H1 (cell line): ENCODE measurements around the gene EGFLAM. TPM values are rescaled to one million over a fixed set of nuclear protein-coding genes. Genes with fewer than 3 reads are reported as not detected.

ENCODE experiments used
- BACH1 ChIP-seq: IDR thresholded peaks from 2 replicates; pipeline ENCODE4 v1.6.1; 2012; ENCODE audit warnings: low read length, improper control_type of control experiment
- BRCA1 ChIP-seq: IDR thresholded peaks from 2 replicates; pipeline ENCODE4 v1.6.1; 2012; ENCODE audit warnings: low read depth, low read length, improper control_type of control experiment
- CHD2 ChIP-seq: IDR thresholded peaks from 2 replicates; pipeline ENCODE4 v1.6.1; 2012; ENCODE audit warnings: low read length, improper control_type of control experiment
- KDM4A ChIP-seq: IDR thresholded peaks from one replicate; pipeline ENCODE4 v1.7.1; 2012; ENCODE audit warnings: low read depth, mild to moderate bottlenecking, moderate library complexity, low read length, inconsistent platforms; ENCODE audit not compliant: severe bottlenecking
- NANOG ChIP-seq: IDR thresholded peaks from 2 replicates; pipeline ENCODE4 v1.6.1; 2011; ENCODE audit warnings: low read length, low read depth, mild to moderate bottlenecking, inconsistent platforms; ENCODE audit not compliant: insufficient read depth, poor library complexity, severe bottlenecking
- NRF1 ChIP-seq: IDR thresholded peaks from 2 replicates; pipeline ENCODE4 v1.6.1; 2011; ENCODE audit warnings: mild to moderate bottlenecking, low read depth, low read length, improper control_type of control experiment
- RFX5 ChIP-seq: IDR thresholded peaks from 2 replicates; pipeline ENCODE4 v1.6.1; 2011; ENCODE audit warnings: low read depth, low read length, improper control_type of control experiment, borderline replicate concordance
- RXRA ChIP-seq: IDR thresholded peaks from 2 replicates; pipeline ENCODE4 v1.6.1; 2011; ENCODE audit warnings: low read depth, mild to moderate bottlenecking, low read length, moderate library complexity; ENCODE audit not compliant: insufficient read depth
- polyA plus RNA-seq, 7 experiments: library from polyadenylated mRNA; depleted of rRNA in 3 of 7; stranded (reverse) in 5 of 7; unstranded in 2 of 7; fragments of >200 nt in 5 of 7; fragments of 200-250 nt in 2 of 7; gene quantifications; 1 replicate in 5 of 7; 2 replicates in 1 of 7; 4 replicates in 1 of 7; pipeline versions ENCODE4 v1.2.1 to v1.2.3, GENCODE V29; 2011 to 2013; ENCODE audit warnings: missing spikeins in 2 of 7, mixed read lengths in 2 of 7
- total RNA-seq: library from RNA; stranded (reverse); fragmentation: NEBNext Ultra II Directional; extraction: Animal tissue kit (Norgen Biotek cat#: 25700); gene quantifications from 2 replicates; pipeline ENCODE4 v1.2.1, GENCODE V29; 2021
- TF ChIP-seq, protein P1 (sequence below): fragments of 300-600 bp; sonication (generic); IDR thresholded peaks from 2 replicates; pipeline ENCODE4 v1.7.1; 2012; ENCODE audit warnings: low read length, moderate library complexity, mild to moderate bottlenecking, inconsistent platforms; ENCODE audit not compliant: insufficient replicate concordance
- TF ChIP-seq, protein P2 (sequence below): IDR thresholded peaks from 2 replicates; pipeline ENCODE4 v1.6.1; 2011; ENCODE audit warnings: low read depth, mild to moderate bottlenecking, low read length; ENCODE audit not compliant: insufficient read depth

The EGFLAM gene
- total and polyA plus RNA-seq, 2 of the 8 experiments (the other 6 are each of a cell fraction or from before 2014, with no cell fraction given) = 0.20 to 0.24 TPM

DNA sequence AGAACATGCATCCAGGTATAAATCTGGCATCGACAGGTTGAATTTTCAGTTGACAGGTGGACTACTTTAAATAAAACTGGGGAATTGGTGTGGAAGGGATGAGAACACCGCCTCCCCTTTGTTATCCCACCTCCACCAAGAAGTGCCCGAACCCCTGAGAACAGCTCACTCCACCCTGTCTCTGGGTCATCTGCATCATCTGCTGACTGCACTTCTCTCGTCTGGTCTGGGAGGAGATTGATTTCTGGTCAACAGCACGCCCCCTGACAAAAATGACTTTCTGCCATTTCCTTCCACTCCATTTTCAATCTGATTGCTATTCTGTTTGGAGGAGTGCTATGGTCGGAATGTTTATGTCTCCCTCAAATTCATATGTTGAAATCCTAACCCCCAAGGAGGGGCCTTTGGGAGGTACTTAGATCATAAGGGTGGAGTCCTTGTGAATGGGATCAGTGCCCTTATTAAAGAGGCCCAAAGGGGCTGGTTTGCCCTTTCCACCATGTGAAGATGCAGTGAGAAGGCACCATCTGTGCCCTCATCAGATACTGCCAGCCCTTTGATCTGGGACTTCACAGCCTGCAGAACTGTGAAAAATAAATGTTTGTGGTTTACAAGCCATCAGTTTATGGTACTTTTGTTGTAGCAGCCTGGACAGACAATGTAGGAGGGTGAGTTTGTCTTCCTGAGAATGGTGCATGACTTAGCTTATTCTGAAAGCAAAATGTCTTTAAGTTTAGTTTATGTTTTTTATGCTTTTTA, 145.7 kb downstream of the EGFLAM start (continued):
- TF ChIP-seq, protein P1, sequence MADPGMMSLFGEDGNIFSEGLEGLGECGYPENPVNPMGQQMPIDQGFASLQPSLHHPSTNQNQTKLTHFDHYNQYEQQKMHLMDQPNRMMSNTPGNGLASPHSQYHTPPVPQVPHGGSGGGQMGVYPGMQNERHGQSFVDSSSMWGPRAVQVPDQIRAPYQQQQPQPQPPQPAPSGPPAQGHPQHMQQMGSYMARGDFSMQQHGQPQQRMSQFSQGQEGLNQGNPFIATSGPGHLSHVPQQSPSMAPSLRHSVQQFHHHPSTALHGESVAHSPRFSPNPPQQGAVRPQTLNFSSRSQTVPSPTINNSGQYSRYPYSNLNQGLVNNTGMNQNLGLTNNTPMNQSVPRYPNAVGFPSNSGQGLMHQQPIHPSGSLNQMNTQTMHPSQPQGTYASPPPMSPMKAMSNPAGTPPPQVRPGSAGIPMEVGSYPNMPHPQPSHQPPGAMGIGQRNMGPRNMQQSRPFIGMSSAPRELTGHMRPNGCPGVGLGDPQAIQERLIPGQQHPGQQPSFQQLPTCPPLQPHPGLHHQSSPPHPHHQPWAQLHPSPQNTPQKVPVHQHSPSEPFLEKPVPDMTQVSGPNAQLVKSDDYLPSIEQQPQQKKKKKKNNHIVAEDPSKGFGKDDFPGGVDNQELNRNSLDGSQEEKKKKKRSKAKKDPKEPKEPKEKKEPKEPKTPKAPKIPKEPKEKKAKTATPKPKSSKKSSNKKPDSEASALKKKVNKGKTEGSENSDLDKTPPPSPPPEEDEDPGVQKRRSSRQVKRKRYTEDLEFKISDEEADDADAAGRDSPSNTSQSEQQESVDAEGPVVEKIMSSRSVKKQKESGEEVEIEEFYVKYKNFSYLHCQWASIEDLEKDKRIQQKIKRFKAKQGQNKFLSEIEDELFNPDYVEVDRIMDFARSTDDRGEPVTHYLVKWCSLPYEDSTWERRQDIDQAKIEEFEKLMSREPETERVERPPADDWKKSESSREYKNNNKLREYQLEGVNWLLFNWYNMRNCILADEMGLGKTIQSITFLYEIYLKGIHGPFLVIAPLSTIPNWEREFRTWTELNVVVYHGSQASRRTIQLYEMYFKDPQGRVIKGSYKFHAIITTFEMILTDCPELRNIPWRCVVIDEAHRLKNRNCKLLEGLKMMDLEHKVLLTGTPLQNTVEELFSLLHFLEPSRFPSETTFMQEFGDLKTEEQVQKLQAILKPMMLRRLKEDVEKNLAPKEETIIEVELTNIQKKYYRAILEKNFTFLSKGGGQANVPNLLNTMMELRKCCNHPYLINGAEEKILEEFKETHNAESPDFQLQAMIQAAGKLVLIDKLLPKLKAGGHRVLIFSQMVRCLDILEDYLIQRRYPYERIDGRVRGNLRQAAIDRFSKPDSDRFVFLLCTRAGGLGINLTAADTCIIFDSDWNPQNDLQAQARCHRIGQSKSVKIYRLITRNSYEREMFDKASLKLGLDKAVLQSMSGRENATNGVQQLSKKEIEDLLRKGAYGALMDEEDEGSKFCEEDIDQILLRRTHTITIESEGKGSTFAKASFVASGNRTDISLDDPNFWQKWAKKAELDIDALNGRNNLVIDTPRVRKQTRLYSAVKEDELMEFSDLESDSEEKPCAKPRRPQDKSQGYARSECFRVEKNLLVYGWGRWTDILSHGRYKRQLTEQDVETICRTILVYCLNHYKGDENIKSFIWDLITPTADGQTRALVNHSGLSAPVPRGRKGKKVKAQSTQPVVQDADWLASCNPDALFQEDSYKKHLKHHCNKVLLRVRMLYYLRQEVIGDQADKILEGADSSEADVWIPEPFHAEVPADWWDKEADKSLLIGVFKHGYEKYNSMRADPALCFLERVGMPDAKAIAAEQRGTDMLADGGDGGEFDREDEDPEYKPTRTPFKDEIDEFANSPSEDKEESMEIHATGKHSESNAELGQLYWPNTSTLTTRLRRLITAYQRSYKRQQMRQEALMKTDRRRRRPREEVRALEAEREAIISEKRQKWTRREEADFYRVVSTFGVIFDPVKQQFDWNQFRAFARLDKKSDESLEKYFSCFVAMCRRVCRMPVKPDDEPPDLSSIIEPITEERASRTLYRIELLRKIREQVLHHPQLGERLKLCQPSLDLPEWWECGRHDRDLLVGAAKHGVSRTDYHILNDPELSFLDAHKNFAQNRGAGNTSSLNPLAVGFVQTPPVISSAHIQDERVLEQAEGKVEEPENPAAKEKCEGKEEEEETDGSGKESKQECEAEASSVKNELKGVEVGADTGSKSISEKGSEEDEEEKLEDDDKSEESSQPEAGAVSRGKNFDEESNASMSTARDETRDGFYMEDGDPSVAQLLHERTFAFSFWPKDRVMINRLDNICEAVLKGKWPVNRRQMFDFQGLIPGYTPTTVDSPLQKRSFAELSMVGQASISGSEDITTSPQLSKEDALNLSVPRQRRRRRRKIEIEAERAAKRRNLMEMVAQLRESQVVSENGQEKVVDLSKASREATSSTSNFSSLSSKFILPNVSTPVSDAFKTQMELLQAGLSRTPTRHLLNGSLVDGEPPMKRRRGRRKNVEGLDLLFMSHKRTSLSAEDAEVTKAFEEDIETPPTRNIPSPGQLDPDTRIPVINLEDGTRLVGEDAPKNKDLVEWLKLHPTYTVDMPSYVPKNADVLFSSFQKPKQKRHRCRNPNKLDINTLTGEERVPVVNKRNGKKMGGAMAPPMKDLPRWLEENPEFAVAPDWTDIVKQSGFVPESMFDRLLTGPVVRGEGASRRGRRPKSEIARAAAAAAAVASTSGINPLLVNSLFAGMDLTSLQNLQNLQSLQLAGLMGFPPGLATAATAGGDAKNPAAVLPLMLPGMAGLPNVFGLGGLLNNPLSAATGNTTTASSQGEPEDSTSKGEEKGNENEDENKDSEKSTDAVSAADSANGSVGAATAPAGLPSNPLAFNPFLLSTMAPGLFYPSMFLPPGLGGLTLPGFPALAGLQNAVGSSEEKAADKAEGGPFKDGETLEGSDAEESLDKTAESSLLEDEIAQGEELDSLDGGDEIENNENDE = no peak
- no peak for TF ChIP-seq RXRA
- TF ChIP-seq CHD2 = no peak
- no peak for TF ChIP-seq BACH1
- TF ChIP-seq, protein P2, sequence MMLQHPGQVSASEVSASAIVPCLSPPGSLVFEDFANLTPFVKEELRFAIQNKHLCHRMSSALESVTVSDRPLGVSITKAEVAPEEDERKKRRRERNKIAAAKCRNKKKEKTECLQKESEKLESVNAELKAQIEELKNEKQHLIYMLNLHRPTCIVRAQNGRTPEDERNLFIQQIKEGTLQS = no peak
- TF ChIP-seq RFX5 = no peak
- TF ChIP-seq KDM4A = no peak
- no peak for TF ChIP-seq BRCA1
- TF ChIP-seq NRF1 = no peak
- no peak for TF ChIP-seq NANOG
